ENCODE data around the gene CPNE7. TPM values are rescaled to one million over a fixed set of nuclear protein-coding genes. Genes with fewer than 3 reads are reported as not detected.

The CPNE7 gene
- total and polyA plus RNA-seq, 2 experiments from 2014 or later, result 8.7 to 24.8 TPM

- Histone ChIP-seq H3K27ac (no peak overlapping the region), H3K9me3 (ENCODE audit: low read depth) (no peaks in the 10 kb centered on the region), H3K4me3 (no peak overlapping the region), H2AFZ (no peak overlapping the region), H3K4me2 (no peak overlapping the region), H3K9me2 (replicated peaks; ENCODE audit: insufficient read depth) (no peaks in the 10 kb centered on the region), H3K4me1 (ENCODE audit: insufficient read depth) (peaks cover 7% of the 10 kb centered on the region), H3K36me3 (replicated peaks; ENCODE audit: insufficient read depth, low read depth) (no peaks in the 10 kb centered on the region), H3K79me2 (no peaks in the 10 kb centered on the region), H3K27me3 (no peaks in the 10 kb centered on the region), H4K20me1 (ENCODE audit: insufficient read depth, poor library complexity, severe bottlenecking) (no peaks in the 10 kb centered on the region)
- TF ChIP-seq EZH2phosphoT487 (IDR thresholded peaks at IDR 0.05; ENCODE audit: low read depth, severe bottlenecking, unreplicated experiment) (no peak), EZH2 (IDR thresholded peaks at IDR 0.05; ENCODE audit: borderline replicate concordance) (no peak), CTCF (IDR thresholded peaks at IDR 0.05; ENCODE audit: poor library complexity) (no peak)
- WGBS (ENCODE audit: low lambda C conversion rate, missing lambda C conversion rate), result 96% methylated on average over 10 of the region's 10 CpGs
- DNase-seq (ENCODE audit: low spot score), result no peak
Measured at GRCh38 chr16:89549007-89549700, 26.4 kb upstream of the CPNE7 start.

- H3K36me3 ChIP-seq (replicated peaks; ENCODE audit: insufficient read depth, low read depth), result no peaks in the 10 kb centered on the region
- 95% methylated on average over 22 of the region's 22 CpGs for WGBS (ENCODE audit: low lambda C conversion rate, missing lambda C conversion rate)
- peaks cover 2% of the 10 kb centered on the region for H3K4me1 ChIP-seq (ENCODE audit: insufficient read depth)
- no peak for DNase-seq (ENCODE audit: low spot score)
- no peaks in the 10 kb centered on the region for H3K9me3 ChIP-seq (ENCODE audit: low read depth)
- TF ChIP-seq EZH2 (IDR thresholded peaks at IDR 0.05; ENCODE audit: borderline replicate concordance) (no peak), EZH2phosphoT487 (IDR thresholded peaks at IDR 0.05; ENCODE audit: low read depth, severe bottlenecking, unreplicated experiment) (no peak), CTCF (IDR thresholded peaks at IDR 0.05; ENCODE audit: poor library complexity) (no peak)
- no peaks in the 10 kb centered on the region for H3K27me3 ChIP-seq
- H3K9me2 ChIP-seq (replicated peaks; ENCODE audit: insufficient read depth), result no peaks in the 10 kb centered on the region
- H4K20me1 ChIP-seq (ENCODE audit: insufficient read depth, poor library complexity, severe bottlenecking), result no peaks in the 10 kb centered on the region
- H3K79me2 ChIP-seq, result no peaks in the 10 kb centered on the region
- H3K4me2 ChIP-seq, result no peak overlapping the region
- H2AFZ ChIP-seq, result no peak overlapping the region
- no peak overlapping the region for H3K27ac ChIP-seq
- H3K4me3 ChIP-seq, result no peak overlapping the region
Measured at GRCh38 chr16:89550421-89551007, 25.0 kb upstream of the CPNE7 start.

GRCh38 chr16:89552329-89552728 lies 23.2 kb upstream of the CPNE7 start:
- no peak overlapping the region for H3K4me2 ChIP-seq
- DNase-seq (ENCODE audit: low spot score), result no peak
- no peak overlapping the region for H2AFZ ChIP-seq
- H3K9me2 ChIP-seq (replicated peaks; ENCODE audit: insufficient read depth), result no peaks in the 10 kb centered on the region
- H3K4me3 ChIP-seq, result no peak overlapping the region
- H3K79me2 ChIP-seq, result no peaks in the 10 kb centered on the region
- no peak overlapping the region for H3K27ac ChIP-seq
- no peaks in the 10 kb centered on the region for H3K27me3 ChIP-seq
- H3K9me3 ChIP-seq (ENCODE audit: low read depth), result no peaks in the 10 kb centered on the region
- H3K4me1 ChIP-seq (ENCODE audit: insufficient read depth), result no peaks in the 10 kb centered on the region
- TF ChIP-seq EZH2phosphoT487 (IDR thresholded peaks at IDR 0.05; ENCODE audit: low read depth, severe bottlenecking, unreplicated experiment) (no peak), EZH2 (IDR thresholded peaks at IDR 0.05; ENCODE audit: borderline replicate concordance) (no peak)
- H4K20me1 ChIP-seq (ENCODE audit: insufficient read depth, poor library complexity, severe bottlenecking), result no peaks in the 10 kb centered on the region
- H3K36me3 ChIP-seq (replicated peaks; ENCODE audit: insufficient read depth, low read depth), result no peaks in the 10 kb centered on the region
- WGBS (ENCODE audit: low lambda C conversion rate, missing lambda C conversion rate), result over 99% methylated on average over 22 of the region's 22 CpGs

- no peaks in the 10 kb centered on the region for H3K9me3 ChIP-seq (ENCODE audit: low read depth)
- H3K4me2 ChIP-seq, result no peak overlapping the region
- H4K20me1 ChIP-seq (ENCODE audit: insufficient read depth, poor library complexity, severe bottlenecking), result no peaks in the 10 kb centered on the region
- H3K79me2 ChIP-seq, result no peaks in the 10 kb centered on the region
- H3K4me3 ChIP-seq, result no peak overlapping the region
- H3K9me2 ChIP-seq (replicated peaks; ENCODE audit: insufficient read depth), result no peaks in the 10 kb centered on the region
- H3K27me3 ChIP-seq, result no peaks in the 10 kb centered on the region
- no peak for DNase-seq (ENCODE audit: low spot score)
- 97% methylated on average over 13 of the region's 13 CpGs for WGBS (ENCODE audit: low lambda C conversion rate, missing lambda C conversion rate)
- H2AFZ ChIP-seq, result no peak overlapping the region
- no peaks in the 10 kb centered on the region for H3K36me3 ChIP-seq (replicated peaks; ENCODE audit: insufficient read depth, low read depth)
- TF ChIP-seq EZH2phosphoT487 (IDR thresholded peaks at IDR 0.05; ENCODE audit: low read depth, severe bottlenecking, unreplicated experiment) (no peak), EZH2 (IDR thresholded peaks at IDR 0.05; ENCODE audit: borderline replicate concordance) (no peak), CTCF (IDR thresholded peaks at IDR 0.05; ENCODE audit: poor library complexity) (no peak)
- no peak overlapping the region for H3K27ac ChIP-seq
- H3K4me1 ChIP-seq (ENCODE audit: insufficient read depth), result no peaks in the 10 kb centered on the region
Measured at GRCh38 chr16:89552913-89553312, 22.6 kb upstream of the CPNE7 start.
